Panc1 (cell line): ENCODE results near the gene ACTG1.

Source experiments
- POLR2AphosphoS5 ChIP-seq: IDR thresholded peaks from 2 replicates; pipeline ENCODE4 v1.6.1; 2012; ENCODE audit warnings: mild to moderate bottlenecking, low read depth, low read length, moderate library complexity
- SIN3A ChIP-seq: IDR thresholded peaks from 2 replicates; pipeline ENCODE4 v1.6.1; 2012; ENCODE audit warnings: low read depth, mild to moderate bottlenecking, low read length, moderate library complexity, borderline replicate concordance; ENCODE audit not compliant: insufficient read depth
- TCF7L2 ChIP-seq: IDR thresholded peaks from 2 replicates; pipeline ENCODE4 v1.6.1; 2011; ENCODE audit warnings: mild to moderate bottlenecking, low read depth, low read length, inconsistent platforms
- TF ChIP-seq, protein P1 (sequence below): fragments of 450-650 bp; IDR thresholded peaks from 2 replicates; pipeline ENCODE4 v1.5.1; 2017; ENCODE audit warnings: mild to moderate bottlenecking
- TF ChIP-seq, protein P2 (sequence below), 2 experiments: IDR thresholded peaks; 2 replicates each; pipeline ENCODE4 v1.6.1; 2011 to 2012; ENCODE audit warnings: low read depth in 2 of 2, control low read depth in 1 of 2, low read length in 1 of 2, mild to moderate bottlenecking in 1 of 2, moderate library complexity in 1 of 2; ENCODE audit not compliant: insufficient read depth in 1 of 2

DNA sequence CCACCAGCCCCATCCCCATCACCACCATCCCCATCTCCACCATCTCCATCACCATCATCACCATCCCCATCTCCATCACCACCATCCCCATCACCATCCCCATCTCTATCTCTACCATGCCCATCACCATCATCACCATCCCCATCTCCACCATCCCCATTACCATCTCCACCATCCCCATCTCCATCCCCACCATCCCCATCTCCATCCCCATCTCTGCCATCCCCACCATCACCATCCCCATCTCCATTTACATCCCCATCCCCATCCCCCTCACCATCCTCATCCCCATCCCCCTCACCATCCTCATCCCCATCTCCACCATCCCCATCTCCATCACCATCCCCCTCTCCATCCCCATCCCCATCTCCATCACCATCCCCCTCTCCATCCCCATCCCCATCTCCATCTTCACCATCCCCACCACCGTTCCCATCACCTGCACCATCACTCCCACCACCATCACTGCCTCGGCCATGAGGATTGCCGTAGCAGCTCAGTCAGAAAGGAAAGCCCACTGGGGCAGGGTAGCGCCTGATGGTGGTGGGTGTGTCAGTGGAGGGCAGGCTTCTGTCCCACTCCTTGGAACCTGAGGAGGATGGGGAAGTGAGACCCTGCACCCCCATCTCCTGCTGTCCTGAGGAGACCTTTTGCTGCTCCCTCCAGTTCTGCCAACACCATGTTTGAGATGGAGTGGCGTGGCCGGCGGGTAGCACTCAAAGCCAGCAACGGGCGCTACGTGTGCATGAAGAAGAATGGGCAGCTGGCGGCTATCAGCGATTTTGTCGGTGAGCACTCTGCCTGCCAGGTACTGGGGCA lies 23.1 kb upstream of the ACTG1 start:
- TF ChIP-seq, protein P1, sequence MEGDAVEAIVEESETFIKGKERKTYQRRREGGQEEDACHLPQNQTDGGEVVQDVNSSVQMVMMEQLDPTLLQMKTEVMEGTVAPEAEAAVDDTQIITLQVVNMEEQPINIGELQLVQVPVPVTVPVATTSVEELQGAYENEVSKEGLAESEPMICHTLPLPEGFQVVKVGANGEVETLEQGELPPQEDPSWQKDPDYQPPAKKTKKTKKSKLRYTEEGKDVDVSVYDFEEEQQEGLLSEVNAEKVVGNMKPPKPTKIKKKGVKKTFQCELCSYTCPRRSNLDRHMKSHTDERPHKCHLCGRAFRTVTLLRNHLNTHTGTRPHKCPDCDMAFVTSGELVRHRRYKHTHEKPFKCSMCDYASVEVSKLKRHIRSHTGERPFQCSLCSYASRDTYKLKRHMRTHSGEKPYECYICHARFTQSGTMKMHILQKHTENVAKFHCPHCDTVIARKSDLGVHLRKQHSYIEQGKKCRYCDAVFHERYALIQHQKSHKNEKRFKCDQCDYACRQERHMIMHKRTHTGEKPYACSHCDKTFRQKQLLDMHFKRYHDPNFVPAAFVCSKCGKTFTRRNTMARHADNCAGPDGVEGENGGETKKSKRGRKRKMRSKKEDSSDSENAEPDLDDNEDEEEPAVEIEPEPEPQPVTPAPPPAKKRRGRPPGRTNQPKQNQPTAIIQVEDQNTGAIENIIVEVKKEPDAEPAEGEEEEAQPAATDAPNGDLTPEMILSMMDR = no peak
- TF ChIP-seq POLR2AphosphoS5 = no peak
- TF ChIP-seq, protein P2, sequence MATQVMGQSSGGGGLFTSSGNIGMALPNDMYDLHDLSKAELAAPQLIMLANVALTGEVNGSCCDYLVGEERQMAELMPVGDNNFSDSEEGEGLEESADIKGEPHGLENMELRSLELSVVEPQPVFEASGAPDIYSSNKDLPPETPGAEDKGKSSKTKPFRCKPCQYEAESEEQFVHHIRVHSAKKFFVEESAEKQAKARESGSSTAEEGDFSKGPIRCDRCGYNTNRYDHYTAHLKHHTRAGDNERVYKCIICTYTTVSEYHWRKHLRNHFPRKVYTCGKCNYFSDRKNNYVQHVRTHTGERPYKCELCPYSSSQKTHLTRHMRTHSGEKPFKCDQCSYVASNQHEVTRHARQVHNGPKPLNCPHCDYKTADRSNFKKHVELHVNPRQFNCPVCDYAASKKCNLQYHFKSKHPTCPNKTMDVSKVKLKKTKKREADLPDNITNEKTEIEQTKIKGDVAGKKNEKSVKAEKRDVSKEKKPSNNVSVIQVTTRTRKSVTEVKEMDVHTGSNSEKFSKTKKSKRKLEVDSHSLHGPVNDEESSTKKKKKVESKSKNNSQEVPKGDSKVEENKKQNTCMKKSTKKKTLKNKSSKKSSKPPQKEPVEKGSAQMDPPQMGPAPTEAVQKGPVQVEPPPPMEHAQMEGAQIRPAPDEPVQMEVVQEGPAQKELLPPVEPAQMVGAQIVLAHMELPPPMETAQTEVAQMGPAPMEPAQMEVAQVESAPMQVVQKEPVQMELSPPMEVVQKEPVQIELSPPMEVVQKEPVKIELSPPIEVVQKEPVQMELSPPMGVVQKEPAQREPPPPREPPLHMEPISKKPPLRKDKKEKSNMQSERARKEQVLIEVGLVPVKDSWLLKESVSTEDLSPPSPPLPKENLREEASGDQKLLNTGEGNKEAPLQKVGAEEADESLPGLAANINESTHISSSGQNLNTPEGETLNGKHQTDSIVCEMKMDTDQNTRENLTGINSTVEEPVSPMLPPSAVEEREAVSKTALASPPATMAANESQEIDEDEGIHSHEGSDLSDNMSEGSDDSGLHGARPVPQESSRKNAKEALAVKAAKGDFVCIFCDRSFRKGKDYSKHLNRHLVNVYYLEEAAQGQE (IDR thresholded peaks at IDR 0.05; ENCODE audit: insufficient read depth in 1 of 2, low read depth in 2 of 2, low read length in 1 of 2) = 0 out of 4 replicates have a peak, but pooled peaks of 1 of the 2 experiments have one; percentile 19
- no peak for TF ChIP-seq TCF7L2
- TF ChIP-seq SIN3A = no peak; the same call in 1 of the 2 replicates
